Stomach (tissue), 4 donors: ENCODE measurements around the gene DHRS4.

ENCODE experiments used
- EP300 ChIP-seq: sonication (generic); formaldehyde crosslinking; IDR thresholded peaks from one replicate; pipeline ENCODE4 v1.6.1; 2017; ENCODE audit warnings: antibody characterized with exemption
- POLR2A ChIP-seq, 4 donors: fragments of 450-650 bp; IDR thresholded peaks; one replicate each; pipeline ENCODE4 v1.6.1; 2016; ENCODE audit warnings: antibody characterized with exemption in 4 of 4, control low read depth in 2 of 4, mild to moderate bottlenecking in 1 of 4, moderate library complexity in 1 of 4
- TF ChIP-seq, protein P1 (sequence below), 7 experiments: fragments of 450-650 bp in 4 of 7; fragments of 200-600 bp in 3 of 7; sonication (generic) in 3 of 7; IDR thresholded peaks; one replicate each; pipeline ENCODE4 v1.5.1; 2016 to 2019; ENCODE audit warnings: antibody characterized with exemption in 7 of 7, control low read depth in 2 of 7, mild to moderate bottlenecking in 1 of 7

GRCh38 chr14:23916446-23916845 is 37.1 kb upstream of the DHRS4 start:
- TF ChIP-seq, protein P1, sequence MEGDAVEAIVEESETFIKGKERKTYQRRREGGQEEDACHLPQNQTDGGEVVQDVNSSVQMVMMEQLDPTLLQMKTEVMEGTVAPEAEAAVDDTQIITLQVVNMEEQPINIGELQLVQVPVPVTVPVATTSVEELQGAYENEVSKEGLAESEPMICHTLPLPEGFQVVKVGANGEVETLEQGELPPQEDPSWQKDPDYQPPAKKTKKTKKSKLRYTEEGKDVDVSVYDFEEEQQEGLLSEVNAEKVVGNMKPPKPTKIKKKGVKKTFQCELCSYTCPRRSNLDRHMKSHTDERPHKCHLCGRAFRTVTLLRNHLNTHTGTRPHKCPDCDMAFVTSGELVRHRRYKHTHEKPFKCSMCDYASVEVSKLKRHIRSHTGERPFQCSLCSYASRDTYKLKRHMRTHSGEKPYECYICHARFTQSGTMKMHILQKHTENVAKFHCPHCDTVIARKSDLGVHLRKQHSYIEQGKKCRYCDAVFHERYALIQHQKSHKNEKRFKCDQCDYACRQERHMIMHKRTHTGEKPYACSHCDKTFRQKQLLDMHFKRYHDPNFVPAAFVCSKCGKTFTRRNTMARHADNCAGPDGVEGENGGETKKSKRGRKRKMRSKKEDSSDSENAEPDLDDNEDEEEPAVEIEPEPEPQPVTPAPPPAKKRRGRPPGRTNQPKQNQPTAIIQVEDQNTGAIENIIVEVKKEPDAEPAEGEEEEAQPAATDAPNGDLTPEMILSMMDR (IDR thresholded peaks at IDR 0.05): no peak
- TF ChIP-seq EP300: no peak
- no peak for TF ChIP-seq POLR2A (IDR thresholded peaks at IDR 0.05)
